A673 (cell line): Measurements from ENCODE around the gene BHLHA15. TPM values are rescaled to one million over a fixed set of nuclear protein-coding genes. Genes with fewer than 3 reads are reported as not detected.
A peak's percentile ranks its signal among the peaks of the same experiment; 100 is the strongest.

Experiments used
- BruUV-seq: library from RNA; stranded (reverse); fragments of 400-500 nt; replicated peaks from 2 replicates; lab custom pipeline; 2021; lab: Mats Ljungman, UMichigan
- CTCF ChIA-PET: fragments of 300-600 bp; sonication (Branson Sonifier 250); formaldehyde crosslinking; loops from one replicate; lab custom pipeline; 2022; ENCODE audit warnings: antibody characterized with exemption; lab: Charles Lee
- POLR2A ChIA-PET: fragments of 300-600 bp; sonication (Branson Sonifier 250); formaldehyde crosslinking; loops from one replicate; lab custom pipeline; 2022; ENCODE audit warnings: antibody characterized with exemption; ENCODE audit not compliant: low non-redundant PET; lab: Charles Lee
- DNase-seq: peaks from one replicate; pipeline ENCODE4 v3.0.0-alpha.2; 2015; ENCODE audit warnings: low spot score
- H3K27ac ChIP-seq: fragments of 200-600 bp; sonication (generic); 2 replicates; pipeline ENCODE4 v1.5.1; 2016; ENCODE audit warnings: mixed run types, low read depth, mild to moderate bottlenecking, mixed read lengths, antibody characterized with exemption, low read length; ENCODE audit not compliant: poor library complexity, severe bottlenecking
- H3K27me3 ChIP-seq: fragments of 200-600 bp; sonication (generic); replicated peaks from 2 replicates; pipeline ENCODE4 v1.6.1; 2017; ENCODE audit warnings: mixed run types, low read depth, mild to moderate bottlenecking, mixed read lengths, antibody characterized with exemption, low read length; ENCODE audit not compliant: insufficient read depth, poor library complexity
- H3K36me3 ChIP-seq: fragments of 200-600 bp; sonication (generic); 2 replicates; pipeline ENCODE4 v1.6.1; 2016; ENCODE audit warnings: mixed run types, mild to moderate bottlenecking, mixed read lengths, antibody characterized with exemption, low read length; ENCODE audit not compliant: insufficient read depth, poor library complexity, severe bottlenecking
- H3K4me1 ChIP-seq: fragments of 200-600 bp; sonication (generic); 2 replicates; pipeline ENCODE4 v1.6.1; 2017; ENCODE audit warnings: mixed run types, mild to moderate bottlenecking, mixed read lengths, antibody characterized with exemption, low read length; ENCODE audit not compliant: insufficient read depth, poor library complexity, severe bottlenecking
- H3K4me3 ChIP-seq: fragments of 200-600 bp; sonication (generic); 2 replicates; pipeline ENCODE4 v1.5.1; 2016; ENCODE audit warnings: low read depth, mixed run types, mild to moderate bottlenecking, mixed read lengths, low read length; ENCODE audit not compliant: poor library complexity, severe bottlenecking
- H3K9me3 ChIP-seq: fragments of 200-600 bp; sonication (generic); 2 replicates; pipeline ENCODE4 v1.6.1; 2016; ENCODE audit warnings: mixed run types, low read depth, mild to moderate bottlenecking, mixed read lengths, antibody characterized with exemption, low read length; ENCODE audit not compliant: poor library complexity, severe bottlenecking
- EZH2 ChIP-seq: fragments of 200-600 bp; sonication (generic); IDR thresholded peaks from 2 replicates; pipeline ENCODE4 v1.6.1; 2017; ENCODE audit warnings: borderline replicate concordance, low read depth, mild to moderate bottlenecking, mixed read lengths, antibody characterized with exemption, low read length; ENCODE audit not compliant: poor library complexity, severe bottlenecking
- intact Hi-C: fragments of 100-400 bp; cut with micrococcal nuclease; formaldehyde crosslinking; loops from one replicate; pipeline ENCODE4 v1.10.0; 2022; ENCODE audit not compliant: unreplicated experiment
- total RNA-seq: library from RNA; stranded (reverse); gene quantifications from 2 replicates; pipeline ENCODE4 v1.2.3, GENCODE V29; 2021
- TF ChIP-seq, protein P1 (sequence below): fragments of 300-800, 200-600 bp; sonication (generic); conservative IDR thresholded peaks from 2 replicates; pipeline ENCODE4 v1.5.1; 2017; ENCODE audit warnings: low read depth, mild to moderate bottlenecking, antibody characterized with exemption, low read length, moderate library complexity, mixed read lengths

The BHLHA15 gene
- total RNA-seq, 1 experiment from 2014 or later: 0.64 TPM

DNA sequence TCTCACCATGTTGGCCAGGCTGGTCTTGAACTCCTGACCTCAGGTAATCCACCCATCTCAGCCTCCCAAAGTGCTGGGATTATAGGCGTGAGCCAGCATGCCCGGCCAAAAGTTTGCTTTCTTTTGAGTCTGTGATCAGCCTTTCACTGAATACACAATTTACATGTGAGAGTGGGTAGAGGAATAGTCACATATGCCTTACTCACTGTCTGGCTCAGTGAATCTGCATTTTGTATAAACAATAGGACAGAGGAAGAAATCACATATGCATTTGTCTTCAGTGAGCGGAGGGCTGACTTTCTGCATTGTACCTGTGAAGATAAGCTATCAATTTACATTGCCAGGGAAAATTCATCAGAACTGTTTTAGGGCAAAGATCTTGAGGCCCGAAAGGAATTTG is 43.3 kb downstream of the BHLHA15 start:
- POLR2A ChIA-PET: no interaction called here
- no peak overlapping the region for H3K4me3 ChIP-seq
- CTCF ChIA-PET: no interaction called here
- H3K27me3 ChIP-seq: no peaks in the 10 kb centered on the region
- no peaks in the 10 kb centered on the region for H3K9me3 ChIP-seq
- no peak overlapping the region for H3K27ac ChIP-seq
- intact Hi-C loops: no loop called here
- peaks cover 3% of the 10 kb centered on the region for H3K36me3 ChIP-seq
- no peak for DNase-seq
- BruUV-seq: no TSS peak
- TF ChIP-seq EZH2: no peak
- TF ChIP-seq, protein P1, sequence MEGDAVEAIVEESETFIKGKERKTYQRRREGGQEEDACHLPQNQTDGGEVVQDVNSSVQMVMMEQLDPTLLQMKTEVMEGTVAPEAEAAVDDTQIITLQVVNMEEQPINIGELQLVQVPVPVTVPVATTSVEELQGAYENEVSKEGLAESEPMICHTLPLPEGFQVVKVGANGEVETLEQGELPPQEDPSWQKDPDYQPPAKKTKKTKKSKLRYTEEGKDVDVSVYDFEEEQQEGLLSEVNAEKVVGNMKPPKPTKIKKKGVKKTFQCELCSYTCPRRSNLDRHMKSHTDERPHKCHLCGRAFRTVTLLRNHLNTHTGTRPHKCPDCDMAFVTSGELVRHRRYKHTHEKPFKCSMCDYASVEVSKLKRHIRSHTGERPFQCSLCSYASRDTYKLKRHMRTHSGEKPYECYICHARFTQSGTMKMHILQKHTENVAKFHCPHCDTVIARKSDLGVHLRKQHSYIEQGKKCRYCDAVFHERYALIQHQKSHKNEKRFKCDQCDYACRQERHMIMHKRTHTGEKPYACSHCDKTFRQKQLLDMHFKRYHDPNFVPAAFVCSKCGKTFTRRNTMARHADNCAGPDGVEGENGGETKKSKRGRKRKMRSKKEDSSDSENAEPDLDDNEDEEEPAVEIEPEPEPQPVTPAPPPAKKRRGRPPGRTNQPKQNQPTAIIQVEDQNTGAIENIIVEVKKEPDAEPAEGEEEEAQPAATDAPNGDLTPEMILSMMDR: no peak
- peaks cover 4% of the 10 kb centered on the region for H3K4me1 ChIP-seq

DNA sequence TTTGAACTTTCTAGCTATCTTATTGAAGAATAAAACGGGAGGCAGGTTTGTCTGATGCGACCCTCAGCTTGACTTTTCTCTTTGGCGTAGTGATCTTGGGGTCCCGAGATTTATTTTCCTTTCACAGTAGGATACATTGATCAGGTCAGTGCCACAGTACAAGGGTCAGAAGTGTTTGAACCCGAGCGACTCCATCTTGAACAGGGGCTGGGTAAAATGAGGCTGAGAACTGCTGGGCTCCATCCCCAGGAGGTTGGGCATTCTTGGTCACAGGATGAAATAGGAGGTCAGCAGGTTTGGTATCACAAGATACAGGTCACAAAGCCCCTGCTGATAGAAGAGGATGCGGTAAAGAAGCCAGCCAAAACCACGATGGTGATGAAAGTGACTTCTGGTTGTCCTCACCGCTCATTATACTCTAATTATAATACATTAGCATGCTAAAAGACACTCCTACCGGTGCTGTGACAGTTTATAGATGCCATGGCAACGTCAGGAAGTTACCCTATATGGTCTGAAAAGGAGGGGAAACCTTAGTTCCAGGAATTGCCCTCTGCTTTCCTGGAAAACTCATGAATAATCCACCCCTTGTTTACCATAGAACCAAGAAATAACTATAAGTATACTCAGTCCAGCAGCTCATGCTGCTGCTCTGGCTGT is 43.8 kb downstream of the BHLHA15 start:
- Histone ChIP-seq H3K9me3 (no peaks in the 10 kb centered on the region), H3K27ac (no peak overlapping the region), H3K4me1 (peaks cover 4% of the 10 kb centered on the region), H3K36me3 (peaks cover 3% of the 10 kb centered on the region), H3K4me3 (no peak overlapping the region), H3K27me3 (no peaks in the 10 kb centered on the region)
- BruUV-seq: TSS peak; percentile 16
- DNase-seq: no peak
- intact Hi-C loops: no loop called here
- TF ChIP-seq, protein P1: no peak
- TF ChIP-seq EZH2: no peak
- CTCF ChIA-PET: no interaction called here
- POLR2A ChIA-PET: no interaction called here

DNA sequence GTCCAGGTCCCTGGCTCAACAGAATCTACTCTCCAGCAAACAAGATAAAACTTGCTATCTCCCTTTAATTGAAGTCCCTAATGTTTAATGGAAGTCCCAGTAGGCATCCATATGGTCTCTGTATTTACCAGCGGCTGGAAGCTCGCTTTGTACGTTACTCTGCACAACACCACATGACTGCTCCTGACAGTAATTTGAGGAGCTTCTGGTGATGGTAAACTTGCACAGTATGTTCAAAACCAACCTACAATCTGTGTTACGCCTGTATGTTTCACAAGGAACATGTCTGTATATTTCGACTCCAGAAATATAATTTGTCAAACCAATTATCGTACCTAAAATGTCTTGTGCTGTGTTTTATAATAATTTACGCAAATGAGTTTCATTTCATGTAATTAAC is 45.2 kb downstream of the BHLHA15 start:
- DNase-seq: no peak
- POLR2A ChIA-PET: no interaction called here
- CTCF ChIA-PET: no interaction called here
- BruUV-seq: no TSS peak
- peaks cover 3% of the 10 kb centered on the region for H3K36me3 ChIP-seq
- no peak overlapping the region for H3K27ac ChIP-seq
- TF ChIP-seq EZH2: no peak
- TF ChIP-seq, protein P1: no peak
- no peak overlapping the region for H3K4me3 ChIP-seq
- intact Hi-C loops: no loop called here
- no peaks in the 10 kb centered on the region for H3K9me3 ChIP-seq
- H3K4me1 ChIP-seq: peaks cover 2% of the 10 kb centered on the region
- no peaks in the 10 kb centered on the region for H3K27me3 ChIP-seq
